Measurements from ENCODE around the gene NXN.

- TF ChIP-seq CTCF (IDR thresholded peaks at IDR 0.05), result no peak
- TF ChIP-seq POLR2A (IDR thresholded peaks at IDR 0.05), result no peak
Observed at GRCh38 chr17:1000597-1001461, 21.3 kb upstream of the NXN start.
